GM10248 (cell line): Measurements from ENCODE around the gene HSF5.

Experiments used
- CTCF ChIA-PET: fragments of 300-600 bp; sonication (Branson Sonifier 250); formaldehyde crosslinking; extraction: SDS; loops from one replicate; lab custom pipeline; 2021; ENCODE audit warnings: antibody characterized with exemption; lab: Yijun Ruan, JAX
- POLR2A ChIA-PET: fragments of 350-650 bp; sonication (Branson Sonifier 250); formaldehyde crosslinking; extraction: SDS; loops from one replicate; lab custom pipeline; 2020; ENCODE audit warnings: antibody characterized with exemption; lab: Yijun Ruan, JAX
- DNase-seq: peaks from one replicate; pipeline ENCODE4 v3.0.0; 2012; ENCODE audit errors: extremely low spot score
- TF ChIP-seq, protein P1 (sequence below): IDR thresholded peaks from 2 replicates; pipeline ENCODE4 v1.5.1; 2012; ENCODE audit warnings: mild to moderate bottlenecking, low read depth; ENCODE audit errors: extremely low read depth, missing control alignments, control extremely low read depth

The HSF5 gene

DNA sequence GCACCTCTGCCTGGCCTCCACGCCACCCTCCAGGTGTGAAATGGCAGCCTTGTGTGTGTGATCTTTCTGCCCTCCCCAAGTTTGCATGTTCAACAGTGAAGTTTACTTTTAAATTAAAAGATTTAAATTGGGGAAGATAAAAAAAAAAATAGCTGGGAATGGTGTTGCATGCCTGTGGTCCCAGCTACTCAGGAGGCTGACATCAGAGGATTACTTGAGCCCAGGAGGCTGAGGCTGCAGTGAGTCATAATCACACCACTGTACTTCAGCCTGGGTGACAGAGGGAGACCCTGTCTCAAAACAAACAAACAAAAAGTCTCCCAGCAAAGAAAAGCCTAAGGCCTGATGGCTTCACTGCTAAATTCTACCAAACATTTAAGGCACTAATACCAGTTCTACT is 35.5 kb downstream of the HSF5 start:
- POLR2A ChIA-PET, result no interaction called here
- TF ChIP-seq, protein P1, sequence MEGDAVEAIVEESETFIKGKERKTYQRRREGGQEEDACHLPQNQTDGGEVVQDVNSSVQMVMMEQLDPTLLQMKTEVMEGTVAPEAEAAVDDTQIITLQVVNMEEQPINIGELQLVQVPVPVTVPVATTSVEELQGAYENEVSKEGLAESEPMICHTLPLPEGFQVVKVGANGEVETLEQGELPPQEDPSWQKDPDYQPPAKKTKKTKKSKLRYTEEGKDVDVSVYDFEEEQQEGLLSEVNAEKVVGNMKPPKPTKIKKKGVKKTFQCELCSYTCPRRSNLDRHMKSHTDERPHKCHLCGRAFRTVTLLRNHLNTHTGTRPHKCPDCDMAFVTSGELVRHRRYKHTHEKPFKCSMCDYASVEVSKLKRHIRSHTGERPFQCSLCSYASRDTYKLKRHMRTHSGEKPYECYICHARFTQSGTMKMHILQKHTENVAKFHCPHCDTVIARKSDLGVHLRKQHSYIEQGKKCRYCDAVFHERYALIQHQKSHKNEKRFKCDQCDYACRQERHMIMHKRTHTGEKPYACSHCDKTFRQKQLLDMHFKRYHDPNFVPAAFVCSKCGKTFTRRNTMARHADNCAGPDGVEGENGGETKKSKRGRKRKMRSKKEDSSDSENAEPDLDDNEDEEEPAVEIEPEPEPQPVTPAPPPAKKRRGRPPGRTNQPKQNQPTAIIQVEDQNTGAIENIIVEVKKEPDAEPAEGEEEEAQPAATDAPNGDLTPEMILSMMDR, result no peak
- no peak for DNase-seq
- CTCF ChIA-PET, result interaction anchor here (1.0 to 1.5 kb wide), 3 partner anchors 16 to 253 kb away, joined by 3 read pairs; no protein-coding TSS in a partner anchor

DNA sequence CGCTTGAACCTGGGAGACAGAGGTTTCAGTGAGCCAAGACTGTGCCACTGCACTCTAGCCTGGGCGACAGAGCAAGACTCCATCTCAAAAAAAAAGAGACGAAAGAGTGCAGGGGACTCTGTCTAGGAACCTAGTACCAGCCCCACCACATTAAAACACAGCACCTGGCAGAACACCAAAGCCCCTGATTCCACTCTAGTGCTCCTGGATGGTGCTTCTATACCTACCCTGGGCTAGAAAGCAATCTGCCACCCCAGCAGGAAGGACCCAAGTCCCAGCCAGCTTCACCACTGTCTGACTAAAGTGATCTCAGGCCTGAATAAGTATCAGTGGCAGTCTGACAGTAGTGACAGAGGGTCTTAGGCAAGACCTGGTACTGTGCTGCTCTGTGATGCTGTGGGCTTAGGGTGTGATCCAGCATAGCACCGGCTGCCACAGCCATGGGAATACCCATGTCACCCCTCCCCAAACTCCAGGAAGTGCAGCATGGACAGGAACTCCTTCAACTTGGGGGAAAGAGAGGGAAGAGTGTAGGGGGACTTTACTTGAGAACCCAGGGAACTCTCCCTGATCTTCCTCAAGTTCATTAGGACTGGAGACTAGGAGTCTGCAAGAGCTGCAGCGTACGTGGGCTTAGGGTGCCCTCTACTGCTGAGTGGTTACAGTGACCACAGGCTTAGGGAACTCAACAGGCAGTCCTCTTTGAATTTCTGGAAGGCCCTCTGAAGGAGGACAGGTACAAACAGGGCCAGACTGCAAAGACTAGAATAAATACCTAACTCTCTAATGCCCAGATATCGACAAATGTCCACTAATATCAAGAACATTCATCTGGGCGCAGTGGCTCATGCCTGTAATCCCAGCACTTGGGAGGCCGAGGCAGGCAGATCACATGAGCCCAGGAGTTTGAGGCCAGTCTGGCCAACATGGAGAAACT is 40.9 kb downstream of the HSF5 start:
- DNase-seq, result peak; percentile 70
- POLR2A ChIA-PET, result no interaction called here
- CTCF ChIA-PET, result interaction anchor here (0.9 to 4.8 kb wide), 14 partner anchors 9 to 246 kb away, joined by 3 to 57 read pairs (median 5); no protein-coding TSS in a partner anchor
- TF ChIP-seq, protein P1, result peak; percentile 89

DNA sequence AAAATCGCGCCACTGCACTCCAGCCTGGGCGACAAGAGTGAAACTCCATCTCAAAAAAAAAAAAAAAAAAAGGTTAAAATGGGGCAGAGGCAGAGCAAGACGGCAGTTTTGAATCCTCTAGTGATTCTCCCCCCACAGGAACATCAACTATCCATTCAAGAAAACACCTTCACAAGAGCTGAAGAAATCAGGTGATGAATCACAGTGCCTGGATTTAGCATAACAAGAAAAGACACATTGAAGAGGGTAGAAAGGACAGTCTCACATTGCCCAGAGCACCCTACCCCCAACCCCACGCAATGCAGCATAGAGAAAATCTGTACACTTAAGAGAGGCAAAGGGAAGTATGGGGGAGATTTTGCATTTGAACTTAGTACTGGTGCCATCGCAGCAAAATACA is 42.1 kb downstream of the HSF5 start:
- TF ChIP-seq, protein P1, result no peak
- no peak for DNase-seq
- ChIA-PET POLR2A (no interaction called here), CTCF (interaction anchor here (0.7 to 4.8 kb wide), 7 partner anchors 13 to 245 kb away, joined by 3 to 57 read pairs (median 8); no protein-coding TSS in a partner anchor)

DNA sequence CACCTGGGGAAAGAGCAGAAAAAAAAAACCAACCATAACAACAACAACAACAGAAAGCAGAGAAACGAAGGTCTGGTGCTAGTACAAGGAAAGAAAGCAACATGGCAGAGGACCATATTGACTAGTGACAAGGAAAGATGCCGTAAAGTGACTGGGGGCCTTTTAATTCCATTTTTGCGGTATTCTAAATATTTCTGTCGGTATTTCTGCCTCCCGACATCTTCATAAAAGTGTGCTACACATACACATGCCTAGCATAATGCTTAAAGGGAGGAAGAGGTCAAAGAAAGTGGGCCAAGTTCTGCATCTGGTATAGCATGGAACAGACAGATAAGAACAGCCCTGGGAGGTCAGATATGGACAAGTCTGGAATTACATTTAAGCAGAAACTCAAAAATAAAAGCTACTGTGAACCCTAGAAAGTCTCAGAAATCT is 51.4 kb downstream of the HSF5 start:
- no peak for DNase-seq
- TF ChIP-seq, protein P1, result no peak
- POLR2A ChIA-PET, result no interaction called here
- CTCF ChIA-PET, result interaction anchor here (1.2 to 1.5 kb wide), 3 partner anchors 12 to 189 kb away, joined by 3 to 6 read pairs (median 4); no protein-coding TSS in a partner anchor

DNA sequence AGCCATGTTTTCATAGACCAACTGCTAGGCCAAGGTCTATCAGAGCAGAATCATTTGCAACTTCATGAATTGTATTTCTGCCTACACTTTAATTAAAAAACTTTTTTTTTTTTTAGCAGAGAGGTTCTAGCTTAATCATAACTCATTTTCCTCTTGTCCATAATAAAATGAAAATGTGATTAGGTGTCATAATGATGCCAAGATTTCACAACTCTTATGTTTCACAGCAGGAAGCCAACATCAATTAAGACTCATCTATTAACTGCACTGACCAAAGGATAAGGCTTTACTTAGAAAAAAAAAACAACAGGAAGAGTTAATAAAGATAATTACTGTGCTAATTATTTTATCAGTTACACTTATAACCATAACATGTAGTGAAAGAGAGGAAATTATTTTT is 52.0 kb downstream of the HSF5 start:
- ChIA-PET POLR2A (no interaction called here), CTCF (interaction anchor here (0.7 to 1.9 kb wide), 4 partner anchors 11 to 188 kb away, joined by 3 to 7 read pairs (median 4); no protein-coding TSS in a partner anchor)
- DNase-seq, result no peak
- TF ChIP-seq, protein P1, result no peak

DNA sequence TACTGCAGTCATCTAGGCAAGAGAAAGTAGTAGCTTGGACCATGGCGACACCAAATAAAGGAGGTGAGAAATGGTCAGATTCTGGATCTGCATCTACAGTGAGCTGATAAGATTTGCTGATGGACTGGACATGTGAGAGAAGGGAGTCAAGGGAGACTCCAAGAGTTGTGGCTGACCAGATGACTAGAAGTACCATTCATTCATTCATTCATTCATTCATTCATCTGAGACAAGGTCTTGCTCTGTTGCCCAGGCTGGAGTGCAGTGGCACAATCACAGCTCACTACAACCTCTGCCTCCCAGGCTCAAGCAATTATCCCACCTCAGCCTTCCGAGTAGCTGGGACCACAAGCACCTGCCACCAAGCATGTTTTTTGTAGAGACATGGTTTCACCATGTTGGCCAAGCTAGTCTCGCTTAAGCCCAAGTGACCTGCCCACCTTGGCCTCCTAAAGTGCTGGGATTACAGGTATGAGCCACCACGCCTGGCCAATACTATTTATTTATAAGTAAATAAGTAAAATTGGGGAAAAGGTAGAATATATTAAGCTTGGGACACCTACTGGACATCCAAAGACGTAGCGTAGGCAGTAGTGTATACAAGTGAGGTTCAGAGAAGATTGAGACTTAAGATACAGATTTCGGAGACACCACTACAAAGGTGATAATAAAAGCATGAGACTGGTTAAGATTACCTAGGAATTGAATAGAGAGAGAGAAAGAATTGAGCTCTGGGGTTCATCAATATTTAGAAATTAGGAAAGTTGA is 55.2 kb downstream of the HSF5 start:
- TF ChIP-seq, protein P1, result no peak
- CTCF ChIA-PET, result interaction anchor here (0.7 to 2.1 kb wide), 9 partner anchors 12 to 186 kb away, joined by 3 to 8 read pairs (median 3); partner anchors contain the start of gene RNF43

More for the DNA sequence above, 55.2 kb downstream of the HSF5 start:
- POLR2A ChIA-PET, result no interaction called here
- DNase-seq, result no peak
